Measurements from ENCODE around the gene SLC15A4.

Gene SLC15A4

DNA sequence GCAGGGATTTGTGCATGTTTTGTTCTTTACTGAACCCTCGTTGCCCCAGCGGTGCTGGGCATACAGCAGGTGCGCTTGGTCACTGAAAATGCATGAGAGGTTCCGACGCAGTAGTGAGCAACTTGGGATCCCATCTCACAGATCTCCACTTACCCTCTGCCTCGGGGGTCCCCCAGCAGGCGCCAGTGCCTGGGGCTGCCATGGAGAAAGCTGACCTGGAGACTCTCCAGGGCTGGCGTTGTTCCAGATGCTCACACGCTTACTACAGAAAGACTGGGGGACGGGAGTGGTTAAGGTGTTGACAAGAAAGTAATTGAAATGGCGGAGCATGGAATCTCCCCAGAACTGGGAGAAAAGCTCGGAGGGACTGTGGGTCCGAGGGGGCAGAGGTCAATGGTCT lies 43.7 kb upstream of the SLC15A4 start:
- Histone ChIP-seq H3K4me2 (ENCODE audit: low read depth, low read length, poor library complexity, severe bottlenecking) (no peak overlapping the region), H3K27me3 (ENCODE audit: insufficient read depth, low read length, poor library complexity, severe bottlenecking) (no peaks in the 10 kb centered on the region)
- TF ChIP-seq, protein P1, sequence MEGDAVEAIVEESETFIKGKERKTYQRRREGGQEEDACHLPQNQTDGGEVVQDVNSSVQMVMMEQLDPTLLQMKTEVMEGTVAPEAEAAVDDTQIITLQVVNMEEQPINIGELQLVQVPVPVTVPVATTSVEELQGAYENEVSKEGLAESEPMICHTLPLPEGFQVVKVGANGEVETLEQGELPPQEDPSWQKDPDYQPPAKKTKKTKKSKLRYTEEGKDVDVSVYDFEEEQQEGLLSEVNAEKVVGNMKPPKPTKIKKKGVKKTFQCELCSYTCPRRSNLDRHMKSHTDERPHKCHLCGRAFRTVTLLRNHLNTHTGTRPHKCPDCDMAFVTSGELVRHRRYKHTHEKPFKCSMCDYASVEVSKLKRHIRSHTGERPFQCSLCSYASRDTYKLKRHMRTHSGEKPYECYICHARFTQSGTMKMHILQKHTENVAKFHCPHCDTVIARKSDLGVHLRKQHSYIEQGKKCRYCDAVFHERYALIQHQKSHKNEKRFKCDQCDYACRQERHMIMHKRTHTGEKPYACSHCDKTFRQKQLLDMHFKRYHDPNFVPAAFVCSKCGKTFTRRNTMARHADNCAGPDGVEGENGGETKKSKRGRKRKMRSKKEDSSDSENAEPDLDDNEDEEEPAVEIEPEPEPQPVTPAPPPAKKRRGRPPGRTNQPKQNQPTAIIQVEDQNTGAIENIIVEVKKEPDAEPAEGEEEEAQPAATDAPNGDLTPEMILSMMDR (conservative IDR thresholded peaks at IDR 0.05; ENCODE audit: low read length), result no peak
- no peak for TF ChIP-seq EZH2phosphoT487 (IDR thresholded peaks at IDR 0.05; ENCODE audit: borderline replicate concordance)

GRCh38 chr12:128864516-128865186 lies 40.9 kb upstream of the SLC15A4 start:
- no peaks in the 10 kb centered on the region for H3K27me3 ChIP-seq (ENCODE audit: insufficient read depth, low read length, poor library complexity, severe bottlenecking)
- no peaks in the 10 kb centered on the region for H3K79me2 ChIP-seq (ENCODE audit: insufficient read depth, low read length)
- no peaks in the 10 kb centered on the region for H3K9me3 ChIP-seq (ENCODE audit: insufficient read depth, low read depth, low read length)

More for the DNA sequence above, 43.7 kb upstream of the SLC15A4 start:
- H3K9me3 ChIP-seq (ENCODE audit: insufficient read depth, low read depth, low read length), result no peaks in the 10 kb centered on the region
- H4K20me1 ChIP-seq (ENCODE audit: insufficient read depth, low read length, poor library complexity, severe bottlenecking), result no peaks in the 10 kb centered on the region
- H3K4me1 ChIP-seq (ENCODE audit: insufficient read depth, low read length, poor library complexity, severe bottlenecking), result no peaks in the 10 kb centered on the region
- H3K9me2 ChIP-seq (replicated peaks; ENCODE audit: low read depth, low read length), result no peaks in the 10 kb centered on the region
- H2AFZ ChIP-seq (ENCODE audit: low read length), result no peak overlapping the region
- H3F3A ChIP-seq (ENCODE audit: low read depth), result no peaks in the 10 kb centered on the region
- H3K9ac ChIP-seq (ENCODE audit: low read depth, low read length, poor library complexity, severe bottlenecking), result no peak overlapping the region
- H3K36me3 ChIP-seq (ENCODE audit: insufficient read depth, low read length), result no peaks in the 10 kb centered on the region
- H3K4me3 ChIP-seq (ENCODE audit: low read length, poor library complexity, severe bottlenecking), result no peak overlapping the region
- no peaks in the 10 kb centered on the region for H3K79me2 ChIP-seq (ENCODE audit: insufficient read depth, low read length)

DNA sequence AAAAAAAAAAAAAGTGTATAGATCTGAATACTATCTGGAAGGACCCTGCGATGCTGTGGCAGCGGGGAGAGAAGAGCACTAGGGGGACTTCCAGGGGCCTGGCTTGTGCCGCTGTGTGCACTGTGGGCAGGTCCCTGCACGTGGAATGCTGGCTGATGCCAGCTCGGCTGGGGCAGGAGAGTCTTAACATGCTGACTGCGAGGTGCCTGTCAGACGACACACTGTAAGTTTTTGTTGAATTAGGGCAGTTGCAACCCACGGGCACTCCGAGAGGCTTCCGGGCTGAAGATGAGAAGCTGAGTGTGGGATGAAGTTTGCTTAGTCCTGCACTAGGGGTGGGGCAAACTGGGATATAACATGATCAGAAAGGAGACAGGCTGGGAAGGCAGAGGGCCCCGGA lies 40.2 kb upstream of the SLC15A4 start:
- no peak overlapping the region for H3K4me3 ChIP-seq (ENCODE audit: low read length, poor library complexity, severe bottlenecking)
- H3K27me3 ChIP-seq (ENCODE audit: insufficient read depth, low read length, poor library complexity, severe bottlenecking), result no peaks in the 10 kb centered on the region
- H3K9me2 ChIP-seq (replicated peaks; ENCODE audit: low read depth, low read length), result no peaks in the 10 kb centered on the region
- peaks cover 2% of the 10 kb centered on the region for H3K4me1 ChIP-seq (ENCODE audit: insufficient read depth, low read length, poor library complexity, severe bottlenecking)
- H3K36me3 ChIP-seq (ENCODE audit: insufficient read depth, low read length), result no peaks in the 10 kb centered on the region
- no peak overlapping the region for H3K9ac ChIP-seq (ENCODE audit: low read depth, low read length, poor library complexity, severe bottlenecking)
- TF ChIP-seq, protein P1 (conservative IDR thresholded peaks at IDR 0.05; ENCODE audit: low read length), result no peak
- TF ChIP-seq EZH2phosphoT487 (IDR thresholded peaks at IDR 0.05; ENCODE audit: borderline replicate concordance), result no peak
- no peaks in the 10 kb centered on the region for H4K20me1 ChIP-seq (ENCODE audit: insufficient read depth, low read length, poor library complexity, severe bottlenecking)
- no peaks in the 10 kb centered on the region for H3K9me3 ChIP-seq (ENCODE audit: insufficient read depth, low read depth, low read length)
- H2AFZ ChIP-seq (ENCODE audit: low read length), result no peak overlapping the region
- no peaks in the 10 kb centered on the region for H3K79me2 ChIP-seq (ENCODE audit: insufficient read depth, low read length)
- H3K4me2 ChIP-seq (ENCODE audit: low read depth, low read length, poor library complexity, severe bottlenecking), result no peak overlapping the region
- no peaks in the 10 kb centered on the region for H3F3A ChIP-seq (ENCODE audit: low read depth)

More at GRCh38 chr12:128864516-128865186, 40.9 kb upstream of the SLC15A4 start:
- no peaks in the 10 kb centered on the region for H3F3A ChIP-seq (ENCODE audit: low read depth)
- H3K36me3 ChIP-seq (ENCODE audit: insufficient read depth, low read length), result no peaks in the 10 kb centered on the region
- no peaks in the 10 kb centered on the region for H4K20me1 ChIP-seq (ENCODE audit: insufficient read depth, low read length, poor library complexity, severe bottlenecking)
- H3K9me2 ChIP-seq (replicated peaks; ENCODE audit: low read depth, low read length), result no peaks in the 10 kb centered on the region
- H3K4me1 ChIP-seq (ENCODE audit: insufficient read depth, low read length, poor library complexity, severe bottlenecking), result no peaks in the 10 kb centered on the region
- H3K4me2 ChIP-seq (ENCODE audit: low read depth, low read length, poor library complexity, severe bottlenecking), result no peak overlapping the region
- TF ChIP-seq EZH2phosphoT487 (IDR thresholded peaks at IDR 0.05; ENCODE audit: borderline replicate concordance), result no peak
- TF ChIP-seq, protein P1 (conservative IDR thresholded peaks at IDR 0.05; ENCODE audit: low read length), result no peak
- no peak overlapping the region for H3K4me3 ChIP-seq (ENCODE audit: low read length, poor library complexity, severe bottlenecking)
- H3K9ac ChIP-seq (ENCODE audit: low read depth, low read length, poor library complexity, severe bottlenecking), result no peak overlapping the region
- no peak overlapping the region for H2AFZ ChIP-seq (ENCODE audit: low read length)
